ENCODE data around the gene CFAP58. TPM values are rescaled to one million over a fixed set of nuclear protein-coding genes. Genes with fewer than 3 reads are reported as not detected.

The CFAP58 gene
- total RNA-seq, 4 donors from 2014 or later = 0.20 to 0.21 TPM; not detected in 2

DNA sequence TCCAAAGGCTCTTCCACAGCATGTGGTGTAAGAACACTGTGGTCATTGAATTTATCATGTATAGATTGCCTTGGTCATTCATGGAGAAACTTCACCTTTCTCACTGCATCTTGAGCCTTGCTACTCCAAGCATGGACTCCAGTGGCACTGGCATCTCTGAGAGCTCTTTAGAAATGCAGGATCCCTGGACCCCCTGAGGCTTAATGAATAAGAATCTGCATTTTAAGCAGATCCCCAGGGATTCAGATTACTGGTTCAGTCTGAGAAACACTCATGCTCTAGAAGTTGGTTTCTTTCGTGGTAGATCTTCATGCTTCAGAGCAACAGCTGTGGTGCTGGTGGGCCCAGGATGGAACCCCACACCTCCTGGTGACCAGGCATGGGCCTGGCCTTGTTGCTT, 63.2 kb downstream of the CFAP58 start:
- TF ChIP-seq EP300 (IDR thresholded peaks at IDR 0.05) = no peak
- TF ChIP-seq, protein P1, sequence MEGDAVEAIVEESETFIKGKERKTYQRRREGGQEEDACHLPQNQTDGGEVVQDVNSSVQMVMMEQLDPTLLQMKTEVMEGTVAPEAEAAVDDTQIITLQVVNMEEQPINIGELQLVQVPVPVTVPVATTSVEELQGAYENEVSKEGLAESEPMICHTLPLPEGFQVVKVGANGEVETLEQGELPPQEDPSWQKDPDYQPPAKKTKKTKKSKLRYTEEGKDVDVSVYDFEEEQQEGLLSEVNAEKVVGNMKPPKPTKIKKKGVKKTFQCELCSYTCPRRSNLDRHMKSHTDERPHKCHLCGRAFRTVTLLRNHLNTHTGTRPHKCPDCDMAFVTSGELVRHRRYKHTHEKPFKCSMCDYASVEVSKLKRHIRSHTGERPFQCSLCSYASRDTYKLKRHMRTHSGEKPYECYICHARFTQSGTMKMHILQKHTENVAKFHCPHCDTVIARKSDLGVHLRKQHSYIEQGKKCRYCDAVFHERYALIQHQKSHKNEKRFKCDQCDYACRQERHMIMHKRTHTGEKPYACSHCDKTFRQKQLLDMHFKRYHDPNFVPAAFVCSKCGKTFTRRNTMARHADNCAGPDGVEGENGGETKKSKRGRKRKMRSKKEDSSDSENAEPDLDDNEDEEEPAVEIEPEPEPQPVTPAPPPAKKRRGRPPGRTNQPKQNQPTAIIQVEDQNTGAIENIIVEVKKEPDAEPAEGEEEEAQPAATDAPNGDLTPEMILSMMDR (IDR thresholded peaks at IDR 0.05) = no peak
- no peak for TF ChIP-seq POLR2A (IDR thresholded peaks at IDR 0.05)
- 77 to 81% methylated on average over 1 of the region's 1 CpG for WGBS, 2 donors

DNA sequence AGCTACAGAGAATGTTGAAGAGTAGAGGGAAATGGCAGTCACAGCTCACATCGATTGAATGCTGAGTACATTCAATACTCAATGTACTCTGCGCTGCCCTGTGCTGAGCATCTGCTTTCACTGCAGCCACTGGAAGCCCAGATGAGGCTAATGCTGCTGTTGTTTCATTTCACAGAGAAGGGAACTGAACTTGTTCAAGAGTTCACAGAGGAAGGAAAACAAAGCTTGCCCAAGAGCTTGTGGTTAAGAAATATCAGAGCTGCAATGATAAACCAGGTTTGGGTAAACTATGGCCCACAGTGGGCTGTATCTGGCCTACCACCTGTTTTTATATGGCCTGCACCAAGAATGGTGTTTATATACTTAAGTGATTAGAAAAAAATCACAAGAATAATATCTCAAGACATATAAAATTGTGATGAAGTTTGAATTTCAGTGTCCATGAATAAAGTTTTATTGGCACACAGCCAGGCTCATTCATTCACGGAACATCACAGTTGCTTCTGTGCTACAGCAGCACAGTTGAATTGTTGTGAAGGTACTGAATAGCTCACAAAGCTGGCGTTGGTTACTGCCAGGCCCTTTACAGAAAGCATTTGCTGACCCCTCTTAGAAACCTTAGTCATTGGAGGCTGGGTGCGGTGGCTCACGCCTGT, 64.1 kb downstream of the CFAP58 start:
- 68 to 70% methylated on average over 6 of the region's 6 CpGs for WGBS, 2 donors
- Histone ChIP-seq H3K36me3 (no peaks in the 10 kb centered on the region), H3K4me1 (no peaks in the 10 kb centered on the region), H3K9me3 (no peaks in the 10 kb centered on the region), H3K27ac (no peak overlapping the region), H3K4me3 (no peak overlapping the region), H3K27me3 (no peaks in the 10 kb centered on the region)
- DNase-seq (ENCODE audit: low spot score in 2 of 2) = no peak
- TF ChIP-seq EP300 (IDR thresholded peaks at IDR 0.05) (no peak), POLR2A (IDR thresholded peaks at IDR 0.05) (no peak)
- TF ChIP-seq, protein P1 (IDR thresholded peaks at IDR 0.05) = no peak

More for the DNA sequence above, 63.2 kb downstream of the CFAP58 start:
- Histone ChIP-seq H3K27ac (no peak overlapping the region), H3K9me3 (peaks cover 0 to 2% (median 0%) of the 10 kb centered on the region in 4 donors), H3K36me3 (no peaks in the 10 kb centered on the region), H3K4me3 (no peak overlapping the region), H3K4me1 (no peaks in the 10 kb centered on the region), H3K27me3 (no peaks in the 10 kb centered on the region)
- no peak for DNase-seq (ENCODE audit: low spot score in 2 of 2)

- H3K36me3 ChIP-seq = no peaks in the 10 kb centered on the region
- no peaks in the 10 kb centered on the region for H3K4me1 ChIP-seq
- H3K4me3 ChIP-seq = no peak overlapping the region
- DNase-seq (ENCODE audit: low spot score in 2 of 2) = no peak
- H3K27ac ChIP-seq = no peak overlapping the region
- H3K9me3 ChIP-seq = no peaks in the 10 kb centered on the region
- no peaks in the 10 kb centered on the region for H3K27me3 ChIP-seq
- TF ChIP-seq EP300 (IDR thresholded peaks at IDR 0.05) = no peak
- TF ChIP-seq POLR2A (IDR thresholded peaks at IDR 0.05) = no peak
- TF ChIP-seq, protein P1 (IDR thresholded peaks at IDR 0.05) = no peak
- WGBS, 2 donors = 84 to 100% methylated on average over 1 of the region's 1 CpG
Observed at GRCh38 chr10:104424719-104425118, 71.1 kb downstream of the CFAP58 start.

- 80 to 83% methylated on average over 5 of the region's 5 CpGs for WGBS, 2 donors
- Histone ChIP-seq H3K36me3 (no peaks in the 10 kb centered on the region), H3K4me1 (no peaks in the 10 kb centered on the region), H3K9me3 (no peaks in the 10 kb centered on the region), H3K4me3 (no peak overlapping the region), H3K27me3 (no peaks in the 10 kb centered on the region), H3K27ac (no peak overlapping the region)
- no peak for DNase-seq (ENCODE audit: low spot score in 2 of 2)
- TF ChIP-seq POLR2A (IDR thresholded peaks at IDR 0.05) = no peak
- TF ChIP-seq EP300 (IDR thresholded peaks at IDR 0.05) = no peak
- TF ChIP-seq, protein P1 (IDR thresholded peaks at IDR 0.05) = no peak
Observed at GRCh38 chr10:104427989-104428388, 74.4 kb downstream of the CFAP58 start.

DNA sequence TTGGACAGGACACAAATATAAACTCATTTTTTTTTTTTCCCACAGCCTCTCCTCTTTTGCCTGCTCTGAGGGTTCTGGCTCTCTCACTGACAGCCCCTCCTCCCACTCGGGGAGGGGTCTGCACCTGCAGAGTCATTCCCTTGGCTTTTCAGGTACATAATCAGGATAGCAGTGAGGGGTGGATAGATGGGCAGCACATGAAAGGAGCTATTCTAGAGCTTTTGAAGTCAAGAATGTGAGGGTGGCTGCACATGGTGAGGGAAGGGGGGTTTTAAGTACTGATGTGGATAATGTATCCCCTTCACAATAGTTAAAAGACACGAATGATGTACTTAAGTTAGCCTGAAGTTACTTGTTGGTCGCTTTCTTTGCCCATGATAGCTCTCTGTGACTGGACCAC, 76.2 kb downstream of the CFAP58 start:
- WGBS, 2 donors = 25 to 37% methylated on average over 3 of the region's 3 CpGs
- no peaks in the 10 kb centered on the region for H3K36me3 ChIP-seq
- no peak overlapping the region for H3K4me3 ChIP-seq
- no peaks in the 10 kb centered on the region for H3K4me1 ChIP-seq
- TF ChIP-seq POLR2A (IDR thresholded peaks at IDR 0.05) = no peak
- TF ChIP-seq, protein P1 (IDR thresholded peaks at IDR 0.05) = no peak
- no peak for TF ChIP-seq EP300 (IDR thresholded peaks at IDR 0.05)
- H3K27me3 ChIP-seq = no peaks in the 10 kb centered on the region
- no peaks in the 10 kb centered on the region for H3K9me3 ChIP-seq
- DNase-seq (ENCODE audit: low spot score in 2 of 2) = no peak
- H3K27ac ChIP-seq = no peak overlapping the region
